Neural progenitor cell (in vitro differentiated cells): ENCODE measurements around the gene ZNF484.
"Not testable (repeated sequence)": the region's sequence is repeated elsewhere in the genome, so short reads cannot be mapped to it uniquely, and the experiment has no call there.

Source experiments
- EZH2 ChIP-seq: fragments of 200-600 bp; sonication (generic); IDR thresholded peaks from 2 replicates; pipeline ENCODE4 v1.6.1; 2017; ENCODE audit warnings: antibody characterized with exemption, mild to moderate bottlenecking, moderate library complexity
- EZH2phosphoT487 ChIP-seq: fragments of 200-600 bp; sonication (generic); IDR thresholded peaks from 2 replicates; pipeline ENCODE4 v1.6.1; 2017; ENCODE audit warnings: antibody characterized with exemption
- TF ChIP-seq, protein P1 (sequence below): fragments of 200-600 bp; sonication (generic); IDR thresholded peaks from 2 replicates; pipeline ENCODE4 v1.5.1; 2017; ENCODE audit warnings: antibody characterized with exemption, mild to moderate bottlenecking

DNA sequence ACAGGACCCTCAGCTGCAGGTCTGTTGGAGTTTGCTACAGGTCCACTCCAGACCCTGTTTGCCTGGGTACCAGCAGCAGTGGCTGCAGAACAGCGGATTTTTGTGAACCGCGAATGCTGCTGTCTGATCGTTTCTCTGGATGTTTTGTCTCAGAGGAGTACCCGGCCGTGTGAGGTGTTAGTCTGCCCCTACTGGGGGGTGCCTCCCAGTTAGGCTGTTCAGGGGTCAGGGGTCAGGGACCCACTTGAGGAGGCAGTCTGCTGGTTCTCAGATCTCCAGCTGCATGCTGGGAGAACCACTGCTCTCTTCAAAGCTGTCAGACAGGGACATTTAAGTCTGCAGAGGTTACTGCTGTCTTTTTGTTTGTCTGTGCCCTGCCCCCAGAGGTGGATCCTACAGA lies 27.3 kb upstream of the ZNF484 start:
- TF ChIP-seq, protein P1, sequence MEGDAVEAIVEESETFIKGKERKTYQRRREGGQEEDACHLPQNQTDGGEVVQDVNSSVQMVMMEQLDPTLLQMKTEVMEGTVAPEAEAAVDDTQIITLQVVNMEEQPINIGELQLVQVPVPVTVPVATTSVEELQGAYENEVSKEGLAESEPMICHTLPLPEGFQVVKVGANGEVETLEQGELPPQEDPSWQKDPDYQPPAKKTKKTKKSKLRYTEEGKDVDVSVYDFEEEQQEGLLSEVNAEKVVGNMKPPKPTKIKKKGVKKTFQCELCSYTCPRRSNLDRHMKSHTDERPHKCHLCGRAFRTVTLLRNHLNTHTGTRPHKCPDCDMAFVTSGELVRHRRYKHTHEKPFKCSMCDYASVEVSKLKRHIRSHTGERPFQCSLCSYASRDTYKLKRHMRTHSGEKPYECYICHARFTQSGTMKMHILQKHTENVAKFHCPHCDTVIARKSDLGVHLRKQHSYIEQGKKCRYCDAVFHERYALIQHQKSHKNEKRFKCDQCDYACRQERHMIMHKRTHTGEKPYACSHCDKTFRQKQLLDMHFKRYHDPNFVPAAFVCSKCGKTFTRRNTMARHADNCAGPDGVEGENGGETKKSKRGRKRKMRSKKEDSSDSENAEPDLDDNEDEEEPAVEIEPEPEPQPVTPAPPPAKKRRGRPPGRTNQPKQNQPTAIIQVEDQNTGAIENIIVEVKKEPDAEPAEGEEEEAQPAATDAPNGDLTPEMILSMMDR, result not testable (repeated sequence)
- not testable (repeated sequence) for TF ChIP-seq EZH2, EZH2phosphoT487
